ENCODE data around the gene CNST.
"Not testable (repeated sequence)": the region's sequence is repeated elsewhere in the genome, so short reads cannot be mapped to it uniquely, and the experiment has no call there.

Gene CNST

GRCh38 chr1:246705368-246705767 lies 139.1 kb downstream of the CNST start:
- DNase-seq (ENCODE audit: low read depth in 2 of 3, low spot score in 2 of 3) = no peak

GRCh38 chr1:246708166-246708565 lies 141.9 kb downstream of the CNST start:
- no peak for DNase-seq (ENCODE audit: low read depth in 2 of 3, low spot score in 2 of 3)

- DNase-seq (ENCODE audit: low read depth in 2 of 3, low spot score in 2 of 3) = no peak
Observed at GRCh38 chr1:246709196-246709595, 142.9 kb downstream of the CNST start.

- no peak for DNase-seq (ENCODE audit: low read depth in 2 of 3, low spot score in 2 of 3)
Observed at GRCh38 chr1:246709835-246710234, 143.6 kb downstream of the CNST start.

- no peak for DNase-seq (ENCODE audit: low read depth in 2 of 3, low spot score in 2 of 3)
Observed at GRCh38 chr1:246711548-246712003, 145.3 kb downstream of the CNST start.

- DNase-seq (ENCODE audit: low read depth in 2 of 3, low spot score in 2 of 3) = not testable (repeated sequence)
Observed at GRCh38 chr1:246712428-246712827, 146.2 kb downstream of the CNST start.

Data from activated CD8-positive, alpha-beta memory T cell treated with anti-CD3 and anti-CD28 coated beads for 48 hours (primary cell).